ENCODE measurements around the gene FXR2. TPM values are rescaled to one million over a fixed set of nuclear protein-coding genes. Genes with fewer than 3 reads are reported as not detected.

The FXR2 gene
- total RNA-seq, 1 experiment from 2014 or later = 36.4 TPM

DNA sequence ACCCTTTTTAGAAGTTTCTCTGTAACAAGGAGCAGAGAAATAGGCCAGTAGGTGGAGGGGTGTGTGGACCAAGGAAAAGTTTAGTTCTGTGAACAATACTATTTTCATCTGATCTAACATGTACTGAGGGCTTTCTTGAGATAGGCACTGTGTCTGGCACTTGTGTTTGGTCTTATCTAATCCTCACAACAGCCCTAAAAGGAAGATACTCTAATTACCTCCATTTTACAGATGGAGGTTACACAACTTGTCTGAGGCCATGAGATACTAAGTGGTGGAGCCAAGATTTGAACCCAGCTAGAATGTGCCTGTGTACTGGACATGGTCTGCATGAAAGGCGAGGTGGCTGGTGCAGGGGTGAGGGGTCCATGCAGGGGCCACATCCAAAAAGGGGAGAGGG, 61.3 kb downstream of the FXR2 start:
- Histone ChIP-seq H2BK120ac (ENCODE audit: low read depth, low read length, poor library complexity, severe bottlenecking) (no peak overlapping the region), H3K23ac (ENCODE audit: insufficient read length, low read depth, low read length) (no peak overlapping the region), H3K79me2 (ENCODE audit: insufficient read depth, low read length) (no peaks in the 10 kb centered on the region), H2AK5ac (ENCODE audit: insufficient read length, low read length) (no peak overlapping the region), H4K91ac (ENCODE audit: insufficient read length, low read depth, low read length) (no peak overlapping the region), H3K9ac (ENCODE audit: extremely low read depth, insufficient read length, low read length) (no peak overlapping the region), H2AFZ (ENCODE audit: low read length) (no peak overlapping the region), H3T11ph (ENCODE audit: low read length) (no peak overlapping the region), H3K23me2 (ENCODE audit: insufficient read length, low read depth, low read length, poor library complexity, severe bottlenecking) (peaks cover 8% of the 10 kb centered on the region), H3K56ac (ENCODE audit: insufficient read length, low read depth, low read length) (no peak overlapping the region), H2BK15ac (ENCODE audit: low read depth, low read length) (no peak overlapping the region), H3K18ac (ENCODE audit: insufficient read length, low read depth, low read length) (no peak overlapping the region), H3K4me2 (ENCODE audit: insufficient read depth, insufficient read length, low read length) (no peak overlapping the region), H3K79me1 (ENCODE audit: insufficient read depth, low read depth, low read length, poor library complexity, severe bottlenecking) (no peaks in the 10 kb centered on the region), H3K4me1 (ENCODE audit: insufficient read depth, low read length) (0 out of 2 replicates have a peak, but pooled peaks cover 2% of the 10 kb centered on the region), H3K4ac (ENCODE audit: low read depth, low read length) (no peak overlapping the region), H4K8ac (replicated peaks; ENCODE audit: insufficient read length, low read depth, low read length) (no peak overlapping the region), H2BK12ac (ENCODE audit: insufficient read length, low read depth, low read length) (no peak overlapping the region), H4K20me1 (ENCODE audit: control insufficient read depth, insufficient read depth, insufficient read length) (no peaks in the 10 kb centered on the region), H3K14ac (ENCODE audit: insufficient read depth, low read length) (no peak overlapping the region), H3K27ac (ENCODE audit: insufficient read length, low read depth, low read length) (no peak overlapping the region), H2BK20ac (ENCODE audit: low read depth, low read length, poor library complexity, severe bottlenecking) (no peak overlapping the region), H3K9me3 (ENCODE audit: control insufficient read depth, low read depth, low read length) (no peaks in the 10 kb centered on the region), H2BK5ac (ENCODE audit: insufficient read length, low read length) (no peak overlapping the region), H4K5ac (ENCODE audit: insufficient read length, low read depth, low read length) (no peak overlapping the region), H3K27me3 (ENCODE audit: insufficient read depth, low read length) (no peaks in the 10 kb centered on the region)
- Mint-ChIP-seq H3K4me3 (no peak overlapping the region), H3K27ac (no peak overlapping the region), H3K9me3 (no peaks in the 10 kb centered on the region), H3K4me1 (peaks cover 13 to 33% of the 10 kb centered on the region in 2 experiments), H3K27me3 (ENCODE audit: low read depth) (peaks cover 17% of the 10 kb centered on the region), H3K36me3 (ENCODE audit: insufficient read depth in 1 of 3, low read depth in 3 of 3) (no peaks in the 10 kb centered on the region)
- WGBS (ENCODE audit: extremely low coverage, insufficient read length, low lambda C conversion rate) = no CpG with 5 or more reads among the region's 1 CpG
- no peak for DNase-seq
- TF ChIP-seq, protein P1, sequence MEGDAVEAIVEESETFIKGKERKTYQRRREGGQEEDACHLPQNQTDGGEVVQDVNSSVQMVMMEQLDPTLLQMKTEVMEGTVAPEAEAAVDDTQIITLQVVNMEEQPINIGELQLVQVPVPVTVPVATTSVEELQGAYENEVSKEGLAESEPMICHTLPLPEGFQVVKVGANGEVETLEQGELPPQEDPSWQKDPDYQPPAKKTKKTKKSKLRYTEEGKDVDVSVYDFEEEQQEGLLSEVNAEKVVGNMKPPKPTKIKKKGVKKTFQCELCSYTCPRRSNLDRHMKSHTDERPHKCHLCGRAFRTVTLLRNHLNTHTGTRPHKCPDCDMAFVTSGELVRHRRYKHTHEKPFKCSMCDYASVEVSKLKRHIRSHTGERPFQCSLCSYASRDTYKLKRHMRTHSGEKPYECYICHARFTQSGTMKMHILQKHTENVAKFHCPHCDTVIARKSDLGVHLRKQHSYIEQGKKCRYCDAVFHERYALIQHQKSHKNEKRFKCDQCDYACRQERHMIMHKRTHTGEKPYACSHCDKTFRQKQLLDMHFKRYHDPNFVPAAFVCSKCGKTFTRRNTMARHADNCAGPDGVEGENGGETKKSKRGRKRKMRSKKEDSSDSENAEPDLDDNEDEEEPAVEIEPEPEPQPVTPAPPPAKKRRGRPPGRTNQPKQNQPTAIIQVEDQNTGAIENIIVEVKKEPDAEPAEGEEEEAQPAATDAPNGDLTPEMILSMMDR (conservative IDR thresholded peaks at IDR 0.05) = no peak

Data from H9 (cell line).